Fibroblast of pulmonary artery (primary cell): ENCODE measurements around the gene MEGF11.

Experiments
- DNase-seq: peaks from one replicate; pipeline ENCODE4 v3.0.0-alpha.2; 2010; ENCODE audit warnings: low read depth
- H3K4me3 ChIP-seq: replicated peaks from 2 replicates; pipeline ENCODE4 v1.5.1; 2011; ENCODE audit warnings: low read depth, mild to moderate bottlenecking, control low read depth, low read length, moderate library complexity
- TF ChIP-seq, protein P1 (sequence below): IDR thresholded peaks from 2 replicates; pipeline ENCODE4 v1.5.1; 2011; ENCODE audit warnings: mild to moderate bottlenecking, control low read depth, low read length, inconsistent platforms; ENCODE audit errors: missing control alignments

MEGF11 gene

DNA sequence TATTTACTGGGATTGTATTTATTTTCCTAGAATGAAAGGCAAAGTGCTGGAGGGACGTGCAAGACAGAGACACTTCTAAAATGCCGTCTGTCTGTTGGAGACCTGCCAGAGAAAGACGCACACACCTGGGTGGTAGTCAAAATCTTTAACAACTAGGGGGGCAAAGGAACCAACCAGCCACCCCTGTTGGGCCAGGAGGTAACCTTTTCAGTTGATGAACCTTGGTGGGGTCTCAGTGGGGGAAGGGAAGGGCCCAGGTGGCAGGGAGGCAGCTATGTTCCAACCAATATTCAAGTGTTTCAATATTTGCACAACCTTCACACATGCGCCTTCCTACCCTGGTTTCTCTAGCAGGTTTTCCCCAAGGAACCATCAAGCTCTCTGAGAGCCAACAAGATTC, 99.0 kb downstream of the MEGF11 start:
- H3K4me3 ChIP-seq, result no peak overlapping the region
- no peak for DNase-seq
- TF ChIP-seq, protein P1, sequence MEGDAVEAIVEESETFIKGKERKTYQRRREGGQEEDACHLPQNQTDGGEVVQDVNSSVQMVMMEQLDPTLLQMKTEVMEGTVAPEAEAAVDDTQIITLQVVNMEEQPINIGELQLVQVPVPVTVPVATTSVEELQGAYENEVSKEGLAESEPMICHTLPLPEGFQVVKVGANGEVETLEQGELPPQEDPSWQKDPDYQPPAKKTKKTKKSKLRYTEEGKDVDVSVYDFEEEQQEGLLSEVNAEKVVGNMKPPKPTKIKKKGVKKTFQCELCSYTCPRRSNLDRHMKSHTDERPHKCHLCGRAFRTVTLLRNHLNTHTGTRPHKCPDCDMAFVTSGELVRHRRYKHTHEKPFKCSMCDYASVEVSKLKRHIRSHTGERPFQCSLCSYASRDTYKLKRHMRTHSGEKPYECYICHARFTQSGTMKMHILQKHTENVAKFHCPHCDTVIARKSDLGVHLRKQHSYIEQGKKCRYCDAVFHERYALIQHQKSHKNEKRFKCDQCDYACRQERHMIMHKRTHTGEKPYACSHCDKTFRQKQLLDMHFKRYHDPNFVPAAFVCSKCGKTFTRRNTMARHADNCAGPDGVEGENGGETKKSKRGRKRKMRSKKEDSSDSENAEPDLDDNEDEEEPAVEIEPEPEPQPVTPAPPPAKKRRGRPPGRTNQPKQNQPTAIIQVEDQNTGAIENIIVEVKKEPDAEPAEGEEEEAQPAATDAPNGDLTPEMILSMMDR, result no peak

- DNase-seq, result no peak
- no peak overlapping the region for H3K4me3 ChIP-seq
- TF ChIP-seq, protein P1, result no peak
These were observed 99.8 kb downstream of the MEGF11 start for GRCh38 chr15:66153549-66154415.

- DNase-seq, result no peak
- H3K4me3 ChIP-seq, result no peak overlapping the region
- TF ChIP-seq, protein P1, result no peak
These were observed 100.9 kb downstream of the MEGF11 start for GRCh38 chr15:66152650-66153049.

DNA sequence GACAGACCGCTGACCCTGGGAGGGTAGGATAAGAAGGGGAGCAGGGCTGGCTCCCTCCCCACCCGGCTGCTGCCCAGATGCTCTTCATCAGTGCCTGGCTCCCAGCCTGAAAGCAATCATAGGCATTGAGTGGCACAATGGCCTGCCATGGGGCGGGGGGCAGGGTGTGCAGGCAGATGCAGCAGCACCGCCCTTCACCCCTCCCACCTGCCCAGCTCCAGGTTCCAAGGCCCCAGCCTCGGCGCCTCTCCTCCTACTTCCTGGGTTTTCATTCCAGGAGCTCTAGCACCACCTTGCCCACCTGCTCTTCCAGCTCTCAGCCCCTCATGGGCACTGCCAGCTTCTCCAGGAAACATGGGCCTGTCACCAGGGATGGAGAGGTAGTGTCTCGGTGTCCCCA, 101.7 kb downstream of the MEGF11 start:
- no peak overlapping the region for H3K4me3 ChIP-seq
- TF ChIP-seq, protein P1, result no peak
- DNase-seq, result no peak

- no peak for DNase-seq
- TF ChIP-seq, protein P1, result no peak
- H3K4me3 ChIP-seq, result no peak overlapping the region
These were observed 103.7 kb downstream of the MEGF11 start for GRCh38 chr15:66149871-66150270.

GRCh38 chr15:66148187-66148586, 105.4 kb downstream of the MEGF11 start:
- DNase-seq, result no peak
- H3K4me3 ChIP-seq, result no peak overlapping the region
- TF ChIP-seq, protein P1, result no peak

GRCh38 chr15:66147440-66147839, 106.1 kb downstream of the MEGF11 start:
- no peak overlapping the region for H3K4me3 ChIP-seq
- DNase-seq, result no peak
- TF ChIP-seq, protein P1, result no peak
